Lower leg skin (tissue), 3 donors: ENCODE results near the gene TWIST2.

Experiments used
- CTCF ChIP-seq, 3 donors: fragments of 450-650 bp; IDR thresholded peaks; one replicate each; pipeline ENCODE4 v1.5.1; 2016; ENCODE audit warnings: antibody characterized with exemption in 3 of 3, mild to moderate bottlenecking in 3 of 3, moderate library complexity in 2 of 3
- POLR2A ChIP-seq, 2 donors: fragments of 450-650 bp; IDR thresholded peaks; one replicate each; pipeline ENCODE4 v1.6.1; 2016 to 2017; ENCODE audit warnings: antibody characterized with exemption in 2 of 2, mild to moderate bottlenecking in 1 of 2, moderate library complexity in 1 of 2

- TF ChIP-seq POLR2A (IDR thresholded peaks at IDR 0.05) (no peak), CTCF (IDR thresholded peaks at IDR 0.05) (no peak)
These were observed 35.6 kb downstream of the TWIST2 start for GRCh38 chr2:238883421-238883901.
